ENCODE results near the gene MACROD2.

DNA sequence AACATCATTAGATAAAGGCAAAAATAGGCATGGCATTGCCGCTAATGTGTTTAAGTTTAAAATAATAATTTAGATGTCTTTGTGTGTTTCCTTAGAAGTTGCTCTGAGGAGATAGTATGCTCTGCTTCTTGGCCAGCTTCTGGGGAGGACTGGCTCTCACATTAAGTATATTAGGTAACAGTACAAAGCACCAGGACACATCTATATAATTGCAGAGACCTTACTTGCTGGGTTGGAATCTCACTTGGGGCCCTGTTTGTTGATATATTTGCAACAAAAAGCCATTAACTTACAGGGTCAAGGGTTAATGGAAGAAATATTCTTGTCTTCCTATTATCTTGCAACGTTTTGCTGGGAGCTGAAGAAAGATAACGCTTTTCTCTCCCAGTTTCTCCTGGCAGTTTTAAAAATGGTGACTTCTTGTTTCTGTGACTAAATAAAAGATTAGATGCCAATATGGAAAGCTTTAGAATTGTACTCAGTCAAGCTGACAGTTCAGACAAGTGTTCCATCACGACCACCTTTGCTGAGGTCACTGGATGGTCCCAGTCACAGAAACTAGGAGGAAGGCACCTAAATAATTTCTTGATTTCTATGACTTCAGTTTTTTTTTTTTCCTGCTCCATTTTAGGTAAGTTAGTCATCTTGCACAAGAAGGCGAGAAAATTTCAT lies 804.4 kb downstream of the MACROD2 start:
- TF ChIP-seq, protein P1, sequence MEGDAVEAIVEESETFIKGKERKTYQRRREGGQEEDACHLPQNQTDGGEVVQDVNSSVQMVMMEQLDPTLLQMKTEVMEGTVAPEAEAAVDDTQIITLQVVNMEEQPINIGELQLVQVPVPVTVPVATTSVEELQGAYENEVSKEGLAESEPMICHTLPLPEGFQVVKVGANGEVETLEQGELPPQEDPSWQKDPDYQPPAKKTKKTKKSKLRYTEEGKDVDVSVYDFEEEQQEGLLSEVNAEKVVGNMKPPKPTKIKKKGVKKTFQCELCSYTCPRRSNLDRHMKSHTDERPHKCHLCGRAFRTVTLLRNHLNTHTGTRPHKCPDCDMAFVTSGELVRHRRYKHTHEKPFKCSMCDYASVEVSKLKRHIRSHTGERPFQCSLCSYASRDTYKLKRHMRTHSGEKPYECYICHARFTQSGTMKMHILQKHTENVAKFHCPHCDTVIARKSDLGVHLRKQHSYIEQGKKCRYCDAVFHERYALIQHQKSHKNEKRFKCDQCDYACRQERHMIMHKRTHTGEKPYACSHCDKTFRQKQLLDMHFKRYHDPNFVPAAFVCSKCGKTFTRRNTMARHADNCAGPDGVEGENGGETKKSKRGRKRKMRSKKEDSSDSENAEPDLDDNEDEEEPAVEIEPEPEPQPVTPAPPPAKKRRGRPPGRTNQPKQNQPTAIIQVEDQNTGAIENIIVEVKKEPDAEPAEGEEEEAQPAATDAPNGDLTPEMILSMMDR (IDR thresholded peaks at IDR 0.05): no peak
- TF ChIP-seq EP300 (IDR thresholded peaks at IDR 0.05): no peak
- TF ChIP-seq POLR2A (IDR thresholded peaks at IDR 0.05): no peak

Measured in ovary (tissue), 3 donors.